GM12878 (cell line): ENCODE data around the gene CREB5. TPM values are rescaled to one million over a fixed set of nuclear protein-coding genes. Genes with fewer than 3 reads are reported as not detected.
A peak's percentile ranks its signal among the peaks of the same experiment; 100 is the strongest.

Experiments
- ATAC-seq: fragments of 200-7000 bp; cut with Tn5 transposase; 3 replicates; pipeline ENCODE4 v1.9.1; 2020; ENCODE audit warnings: mild to moderate bottlenecking, moderate library complexity
- BruUV-seq: library from RNA; stranded (reverse); fragments of 400-500 nt; replicated peaks from 2 replicates; lab custom pipeline; 2021; lab: Mats Ljungman, UMichigan
- CTCF ChIA-PET: fragments of 300-600 bp; sonication (Branson Sonifier 250); formaldehyde crosslinking; extraction: SDS; loops from one replicate; lab custom pipeline; 2021; ENCODE audit warnings: inconsistent platforms; lab: Yijun Ruan, JAX
- POLR2A ChIA-PET: fragments of 350-600 bp; formaldehyde crosslinking; extraction: SDS; loops from one replicate; lab custom pipeline; 2021; ENCODE audit warnings: inconsistent platforms; lab: Charles Lee
- RAD21 ChIA-PET: fragments of 300-600 bp; sonication (Branson Sonifier 250); formaldehyde crosslinking; loops from one replicate; lab custom pipeline; 2023; ENCODE audit warnings: antibody characterized with exemption; ENCODE audit not compliant: unreplicated experiment; lab: Charles Lee
- SMC1A ChIA-PET: fragments of 300-600 bp; sonication (Branson Sonifier 250); formaldehyde crosslinking; loops from one replicate; lab custom pipeline; 2023; ENCODE audit not compliant: unreplicated experiment, uncharacterized antibody; lab: Charles Lee
- DNase-seq: peaks from one replicate; pipeline ENCODE4 v3.0.0-alpha.2; 2011; ENCODE audit warnings: low read depth, low spot score
- FAIRE-seq: peaks from 3 replicates; lab custom pipeline; 2011; peaks lifted over from hg19 to GRCh38; lab: Jason Lieb, UNC
- H2AFZ ChIP-seq: 2 replicates; pipeline ENCODE4 v1.6.0; 2011; ENCODE audit warnings: low read depth, low read length, control low read depth; ENCODE audit not compliant: control insufficient read depth
- H3K27ac ChIP-seq: 2 replicates; pipeline ENCODE4 v1.5.1; 2011; ENCODE audit warnings: control low read depth; ENCODE audit not compliant: control insufficient read depth, insufficient read depth
- H3K27me3 ChIP-seq, 2 experiments: replicated peaks in 1 of 2; 2 replicates each; pipeline versions ENCODE4 v1.6.0 to v1.6.1; 2011; ENCODE audit warnings: low read length in 1 of 2; ENCODE audit not compliant: control insufficient read depth in 2 of 2, insufficient read depth in 2 of 2
- H3K36me3 ChIP-seq, 2 experiments: 2 replicates each; pipeline ENCODE4 v1.5.1; 2011; ENCODE audit warnings: low read length in 1 of 2; ENCODE audit not compliant: control insufficient read depth in 2 of 2, insufficient read depth in 2 of 2
- H3K4me1 ChIP-seq: 2 replicates; pipeline ENCODE4 v1.6.1; 2011; ENCODE audit warnings: mild to moderate bottlenecking, low read length, moderate library complexity, mixed read lengths; ENCODE audit not compliant: control insufficient read depth, insufficient read depth
- H3K4me2 ChIP-seq: 2 replicates; pipeline ENCODE4 v1.6.0; 2011; ENCODE audit warnings: control low read depth; ENCODE audit not compliant: control insufficient read depth, insufficient read depth
- H3K4me3 ChIP-seq: fragments of 200-600 bp; sonication (generic); 2 replicates; pipeline ENCODE4 v1.5.1; 2016
- H3K79me2 ChIP-seq: 2 replicates; pipeline ENCODE4 v1.6.0; 2011; ENCODE audit warnings: low read length; ENCODE audit not compliant: control insufficient read depth, insufficient read depth
- H3K9ac ChIP-seq: 2 replicates; pipeline ENCODE4 v1.8.0; 2011; ENCODE audit warnings: low read length, control low read depth, mixed read lengths; ENCODE audit not compliant: control insufficient read depth, insufficient read depth
- H3K9me3 ChIP-seq: replicated peaks from 3 replicates; pipeline ENCODE4 v1.5.1; 2011; ENCODE audit warnings: mild to moderate bottlenecking, low read length; ENCODE audit not compliant: control insufficient read depth, insufficient read depth
- H4K20me1 ChIP-seq: 2 replicates; pipeline ENCODE4 v1.6.0; 2011; ENCODE audit not compliant: control insufficient read depth, insufficient read depth
- CREB1 ChIP-seq: IDR thresholded peaks from 2 replicates; pipeline ENCODE4 v1.6.1; 2012; ENCODE audit warnings: low read depth, mild to moderate bottlenecking, inconsistent platforms
- CREM ChIP-seq: IDR thresholded peaks from 2 replicates; pipeline ENCODE4 v1.6.1; 2014; ENCODE audit warnings: antibody characterized with exemption, low read depth
- EGR1 ChIP-seq, 2 experiments: IDR thresholded peaks; 1 replicate in 1 of 2; 2 replicates in 1 of 2; pipeline ENCODE4 v1.6.1; 2011 to 2012; ENCODE audit warnings: low read depth in 2 of 2, low read length in 2 of 2, borderline replicate concordance in 1 of 2, mild to moderate bottlenecking in 1 of 2, moderate library complexity in 1 of 2
- ETV6 ChIP-seq, 2 experiments: fragments of 450-650 bp in 1 of 2; IDR thresholded peaks in 1 of 2; conservative IDR thresholded peaks in 1 of 2; 2 replicates each; pipeline ENCODE4 v1.6.1; 2014; ENCODE audit warnings: antibody characterized with exemption in 1 of 2, borderline replicate concordance in 1 of 2, low read depth in 1 of 2, mild to moderate bottlenecking in 1 of 2, moderate library complexity in 1 of 2
- FOXM1 ChIP-seq: IDR thresholded peaks from 2 replicates; pipeline ENCODE4 v1.6.1; 2012; ENCODE audit warnings: low read depth, mild to moderate bottlenecking, inconsistent platforms, low read length, moderate library complexity
- GABPA ChIP-seq: IDR thresholded peaks from 2 replicates; pipeline ENCODE4 v1.6.1; 2014; ENCODE audit warnings: antibody characterized with exemption, low read depth, mild to moderate bottlenecking, inconsistent platforms
- HDAC2 ChIP-seq: fragments of 200-600 bp; sonication (generic); IDR thresholded peaks from 2 replicates; pipeline ENCODE4 v1.6.1; 2017
- MTA3 ChIP-seq: IDR thresholded peaks from 2 replicates; pipeline ENCODE4 v1.6.1; 2012; ENCODE audit warnings: low read length, inconsistent platforms, borderline replicate concordance
- NFIC ChIP-seq: IDR thresholded peaks from 2 replicates; pipeline ENCODE4 v1.6.1; 2012; ENCODE audit warnings: low read depth, mild to moderate bottlenecking, inconsistent platforms, low read length, moderate library complexity
- PAX5 ChIP-seq: IDR thresholded peaks from 2 replicates; pipeline ENCODE4 v1.6.1; 2011; ENCODE audit warnings: low read depth, low read length, borderline replicate concordance
- POU2F2 ChIP-seq: IDR thresholded peaks from 3 replicates; pipeline ENCODE4 v1.6.1; 2011; ENCODE audit warnings: low read depth, mild to moderate bottlenecking, low read length, borderline replicate concordance
- RFX5 ChIP-seq: IDR thresholded peaks from 2 replicates; pipeline ENCODE4 v1.6.1; 2011; ENCODE audit warnings: low read depth, low read length, improper control_type of control experiment
- RUNX3 ChIP-seq: IDR thresholded peaks from 2 replicates; pipeline ENCODE4 v1.6.1; 2012; ENCODE audit warnings: low read length, inconsistent platforms
- SPI1 ChIP-seq: IDR thresholded peaks from 2 replicates; pipeline ENCODE4 v1.6.1; 2011; ENCODE audit warnings: low read depth, mild to moderate bottlenecking, low read length, moderate library complexity, borderline replicate concordance; ENCODE audit not compliant: insufficient read depth
- TBL1XR1 ChIP-seq: IDR thresholded peaks from 2 replicates; pipeline ENCODE4 v1.6.1; 2012; ENCODE audit warnings: low read depth, low read length, improper control_type of control experiment
- TCF3 ChIP-seq: IDR thresholded peaks from 2 replicates; pipeline ENCODE4 v1.6.1; 2012; ENCODE audit warnings: low read depth, mild to moderate bottlenecking, low read length, borderline replicate concordance; ENCODE audit not compliant: insufficient read depth
- YBX1 ChIP-seq: fragments of 450-650 bp; IDR thresholded peaks from 2 replicates; pipeline ENCODE4 v1.6.1; 2016; ENCODE audit warnings: antibody characterized with exemption
- YY1 ChIP-seq: IDR thresholded peaks from 2 replicates; pipeline ENCODE4 v1.6.1; 2011; ENCODE audit warnings: low read depth, mild to moderate bottlenecking, low read length
- ZBED1 ChIP-seq: IDR thresholded peaks from 2 replicates; pipeline ENCODE4 v1.6.1; 2016; ENCODE audit warnings: borderline replicate concordance
- WGBS: methylation state at CpG from one replicate; pipeline ENCODE4 v1.1.6; 2016; ENCODE audit warnings: low lambda C conversion rate; ENCODE audit not compliant: insufficient replicate concordance, insufficient coverage; ENCODE audit errors: missing lambda C conversion rate; 5-methylcytosine and 5-hydroxymethylcytosine counted together
- in situ Hi-C: fragments of 300-500 bp; cut with MboI; formaldehyde crosslinking; loops from 9 replicates; pipeline ENCODE4 v1.14.3; 2018; ENCODE audit warnings: mixed read lengths
- intact Hi-C: fragments of 100-400 bp; cut with micrococcal nuclease; formaldehyde crosslinking; loops from one replicate; pipeline ENCODE4 v1.14.2; 2022; ENCODE audit not compliant: unreplicated experiment
- polyA plus RNA-seq, 11 experiments: library from polyadenylated mRNA; depleted of rRNA in 4 of 11; unstranded in 6 of 11; stranded (reverse) in 5 of 11; fragments of >200 nt; fragmentation: Nextera tagmentation in 4 of 11; fragmentation: Illumina TruSeq in 1 of 11; extraction: Ambion mirVana in 4 of 11; extraction: Trizol in 1 of 11; gene quantifications; 1 replicate in 1 of 11; 2 replicates in 10 of 11; pipeline versions ENCODE4 v1.2.1 to v1.2.3, GENCODE V29; 2011 to 2016; ENCODE audit warnings: inconsistent platforms in 2 of 11, missing spikeins in 2 of 11, low read depth in 1 of 11
- total RNA-seq, 4 experiments: library from RNA; depleted of rRNA in 3 of 4; stranded (reverse); fragments of >200 nt in 3 of 4; fragmentation: Illumina TruSeq in 1 of 4; extraction: Trizol in 1 of 4; gene quantifications; 2 replicates each; pipeline versions ENCODE4 v1.2.1 to v1.2.3, GENCODE V29; 2013 to 2021
- TF ChIP-seq, protein P1 (sequence below): IDR thresholded peaks from 2 replicates; pipeline ENCODE4 v1.6.1; 2011; ENCODE audit warnings: borderline replicate concordance, low read depth, mild to moderate bottlenecking, moderate library complexity, low read length; ENCODE audit not compliant: insufficient read depth, poor library complexity, severe bottlenecking

The CREB5 gene
- total and polyA plus RNA-seq, 10 of the 15 experiments (the other 5 are each of a cell fraction or from before 2014, with no cell fraction given) = 12.9 to 74.1 (median 53.0) TPM

DNA sequence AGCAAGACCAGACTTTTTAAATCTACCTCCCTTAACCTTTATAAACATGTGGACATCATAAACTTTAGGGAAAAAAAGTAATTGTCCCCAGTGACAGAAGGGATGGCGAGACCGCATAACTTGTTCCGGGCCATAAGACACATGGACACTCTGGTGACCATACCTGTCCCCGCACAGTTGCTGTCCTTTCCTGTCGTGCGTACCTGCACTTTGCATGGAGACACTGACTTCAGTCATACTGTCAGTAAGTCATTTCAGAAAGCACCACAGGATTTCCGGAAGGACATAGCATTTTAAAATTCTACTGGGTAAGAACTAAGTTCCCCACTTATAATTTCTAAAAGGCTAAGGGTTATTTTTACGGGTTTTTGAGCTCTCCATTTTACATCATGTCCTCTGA, 120.9 kb downstream of the CREB5 start:
- 20% methylated on average over 8 of the region's 8 CpGs for WGBS
- H3K4me3 ChIP-seq = no peak overlapping the region
- H3K4me1 ChIP-seq = peaks cover 11% of the 10 kb centered on the region
- no peaks in the 10 kb centered on the region for H3K27me3 ChIP-seq
- TF ChIP-seq CREM (peak; percentile 81; the same call in 1 of the 2 replicates), POU2F2 (0 out of 3 replicates have a peak, but pooled peaks have one; percentile 7), YY1 (0 out of 2 replicates have a peak, but pooled peaks have one; percentile 31), GABPA (peak; percentile 72; the same call in 1 of the 2 replicates), RUNX3 (peak; percentile 68), SPI1 (0 out of 2 replicates have a peak, but pooled peaks have one; percentile 24), FOXM1 (peak; percentile 68; the same call in 1 of the 2 replicates), ETV6 (conservative IDR thresholded peaks at IDR 0.05 in 1 of 2, IDR thresholded peaks at IDR 0.05 in 1 of 2; ENCODE audit: borderline replicate concordance in 1 of 2, low read depth in 1 of 2) (peak in 1 of 2 experiments; percentile 93; a peak in 2 of 4 replicates), HDAC2 (no peak), NFIC (peak; percentile 83), ZBED1 (peak; percentile 82; the same call in 1 of the 2 replicates), PAX5 (peak; percentile 47; the same call in 1 of the 2 replicates), CREB1 (0 out of 2 replicates have a peak, but pooled peaks have one; percentile 32), RFX5 (no peak), EGR1 (IDR thresholded peaks at IDR 0.05; ENCODE audit: borderline replicate concordance in 1 of 2, low read depth in 2 of 2, low read length in 2 of 2) (0 out of 3 replicates have a peak, but pooled peaks of 1 of the 2 experiments have one; percentile 19), YBX1 (no peak), MTA3 (peak; percentile 45; the same call in 1 of the 2 replicates), TBL1XR1 (no peak), TCF3 (0 out of 2 replicates have a peak, but pooled peaks have one; percentile 48)
- TF ChIP-seq, protein P1, sequence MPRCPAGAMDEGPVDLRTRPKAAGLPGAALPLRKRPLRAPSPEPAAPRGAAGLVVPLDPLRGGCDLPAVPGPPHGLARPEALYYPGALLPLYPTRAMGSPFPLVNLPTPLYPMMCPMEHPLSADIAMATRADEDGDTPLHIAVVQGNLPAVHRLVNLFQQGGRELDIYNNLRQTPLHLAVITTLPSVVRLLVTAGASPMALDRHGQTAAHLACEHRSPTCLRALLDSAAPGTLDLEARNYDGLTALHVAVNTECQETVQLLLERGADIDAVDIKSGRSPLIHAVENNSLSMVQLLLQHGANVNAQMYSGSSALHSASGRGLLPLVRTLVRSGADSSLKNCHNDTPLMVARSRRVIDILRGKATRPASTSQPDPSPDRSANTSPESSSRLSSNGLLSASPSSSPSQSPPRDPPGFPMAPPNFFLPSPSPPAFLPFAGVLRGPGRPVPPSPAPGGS = peak; percentile 51
- TF ChIP-seq, all 136 proteins: peak for 16
- CTCF ChIA-PET = interaction anchor here (0.7 to 1.1 kb wide), 6 partner anchors 9 to 94 kb away, joined by 3 to 5 read pairs (median 4); no protein-coding TSS in a partner anchor
- Histone ChIP-seq H3K9me3 (no peaks in the 10 kb centered on the region; the same call in 1 of the 3 replicates), H2AFZ (peak overlapping the region; percentile 9), H3K9ac (0 out of 2 replicates have a peak overlapping the region, but pooled peaks have one; percentile 21), H3K4me2 (no peak overlapping the region), H4K20me1 (no peaks in the 10 kb centered on the region), H3K27ac (peak overlapping the region; percentile 54), H3K79me2 (no peaks in the 10 kb centered on the region), H3K36me3 (no peaks in the 10 kb centered on the region)
- RAD21 ChIA-PET = interaction anchor here (0.6 to 1.1 kb wide), 6 partner anchors 9 to 120 kb away, joined by 3 to 4 read pairs (median 3); no protein-coding TSS in a partner anchor
- in situ Hi-C loops (loop anchor here (5.0 kb wide), 1 partner anchor 51 kb away; no protein-coding TSS in a partner anchor), intact Hi-C loops (no loop called here)
- no TSS peak for BruUV-seq
- peak; percentile 70 for ATAC-seq
- DNase-seq = no peak
- FAIRE-seq = peak; percentile 56
- SMC1A ChIA-PET = interaction anchor here (1.0 to 3.1 kb wide), 12 partner anchors 10 to 281 kb away, joined by 3 to 36 read pairs (median 5); no protein-coding TSS in a partner anchor
- POLR2A ChIA-PET = interaction anchor here (1.0 kb wide), 3 partner anchors 37 to 55 kb away, joined by 3 read pairs; no protein-coding TSS in a partner anchor
